H4 (cell line): ENCODE measurements around the gene SLC6A12. TPM values are rescaled to one million over a fixed set of nuclear protein-coding genes. Genes with fewer than 3 reads are reported as not detected.
A peak's percentile ranks its signal among the peaks of the same experiment; 100 is the strongest.

Experiments
- DNase-seq: peaks from one replicate; pipeline ENCODE4 v3.0.0-alpha.2; 2015; ENCODE audit warnings: low spot score
- total RNA-seq: library from RNA; depleted of rRNA; stranded (reverse); fragments of >200 nt; shearing (Covaris generic); gene quantifications from 2 replicates; pipeline ENCODE4 v1.2.3, GENCODE V29; 2014

Gene SLC6A12
- total RNA-seq, 1 experiment from 2014 or later, result 0.08 TPM

DNA sequence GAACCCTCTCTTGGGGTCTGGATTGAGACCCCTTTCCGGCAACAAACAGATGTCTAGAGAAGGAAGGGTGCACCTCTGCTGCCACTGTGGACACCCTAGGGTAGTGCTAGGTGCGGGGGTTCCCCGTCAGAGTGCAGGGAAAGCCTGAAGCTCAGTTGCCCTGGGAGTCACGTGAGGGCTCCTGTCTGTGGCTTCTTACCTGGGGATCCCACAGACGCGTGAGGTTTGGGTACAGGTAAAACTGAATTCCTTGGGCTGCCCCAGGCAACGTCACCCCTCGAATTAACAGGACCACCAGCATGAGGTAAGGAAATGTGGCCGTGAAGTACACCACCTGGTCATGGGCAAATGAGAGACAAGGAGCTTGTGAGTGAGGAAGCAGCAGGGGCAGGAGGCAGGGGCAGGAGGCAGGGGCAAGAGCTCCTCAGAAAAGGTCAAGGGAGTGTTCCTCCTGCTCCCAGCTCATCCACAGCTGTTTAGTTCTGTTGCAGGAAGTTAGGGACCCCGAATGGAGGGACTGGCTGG, 21.0 kb upstream of the SLC6A12 start:
- no peak for DNase-seq

DNA sequence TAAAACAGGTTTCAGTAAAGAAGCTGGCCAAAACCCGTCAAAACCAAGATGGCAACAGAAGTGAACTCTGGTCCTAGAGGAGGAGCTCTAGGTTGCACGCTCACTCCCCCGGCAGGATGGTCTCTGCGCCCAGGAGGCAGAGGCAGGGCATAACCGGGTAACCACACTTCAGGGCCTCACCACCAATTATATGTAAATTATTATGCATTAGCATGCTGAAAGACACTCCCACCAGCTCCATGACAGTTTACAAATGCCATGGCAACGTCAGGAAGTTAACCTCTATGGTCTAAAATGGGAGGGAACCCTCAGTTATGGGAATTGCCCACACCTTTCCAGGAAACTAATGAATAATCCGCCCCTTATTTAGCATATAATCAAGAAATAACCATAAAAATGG, 20.1 kb upstream of the SLC6A12 start:
- no peak for DNase-seq

DNA sequence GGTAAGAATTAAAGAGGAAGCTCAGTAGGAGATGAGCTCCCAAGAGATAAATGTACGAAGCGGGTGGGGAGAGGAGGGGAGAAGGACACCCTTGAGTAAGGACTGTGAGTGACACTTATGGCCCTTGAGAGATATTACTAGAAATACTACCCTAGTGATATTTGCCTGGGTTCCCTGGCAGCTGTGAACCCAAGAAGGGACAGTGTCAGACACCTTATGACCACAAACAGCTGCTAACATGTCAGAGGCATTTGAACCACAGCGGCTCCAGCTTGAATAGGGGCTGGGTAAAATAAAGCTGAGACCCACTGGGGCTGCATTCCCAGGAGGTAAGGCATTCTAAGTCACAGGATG, 19.6 kb upstream of the SLC6A12 start:
- no peak for DNase-seq

DNA sequence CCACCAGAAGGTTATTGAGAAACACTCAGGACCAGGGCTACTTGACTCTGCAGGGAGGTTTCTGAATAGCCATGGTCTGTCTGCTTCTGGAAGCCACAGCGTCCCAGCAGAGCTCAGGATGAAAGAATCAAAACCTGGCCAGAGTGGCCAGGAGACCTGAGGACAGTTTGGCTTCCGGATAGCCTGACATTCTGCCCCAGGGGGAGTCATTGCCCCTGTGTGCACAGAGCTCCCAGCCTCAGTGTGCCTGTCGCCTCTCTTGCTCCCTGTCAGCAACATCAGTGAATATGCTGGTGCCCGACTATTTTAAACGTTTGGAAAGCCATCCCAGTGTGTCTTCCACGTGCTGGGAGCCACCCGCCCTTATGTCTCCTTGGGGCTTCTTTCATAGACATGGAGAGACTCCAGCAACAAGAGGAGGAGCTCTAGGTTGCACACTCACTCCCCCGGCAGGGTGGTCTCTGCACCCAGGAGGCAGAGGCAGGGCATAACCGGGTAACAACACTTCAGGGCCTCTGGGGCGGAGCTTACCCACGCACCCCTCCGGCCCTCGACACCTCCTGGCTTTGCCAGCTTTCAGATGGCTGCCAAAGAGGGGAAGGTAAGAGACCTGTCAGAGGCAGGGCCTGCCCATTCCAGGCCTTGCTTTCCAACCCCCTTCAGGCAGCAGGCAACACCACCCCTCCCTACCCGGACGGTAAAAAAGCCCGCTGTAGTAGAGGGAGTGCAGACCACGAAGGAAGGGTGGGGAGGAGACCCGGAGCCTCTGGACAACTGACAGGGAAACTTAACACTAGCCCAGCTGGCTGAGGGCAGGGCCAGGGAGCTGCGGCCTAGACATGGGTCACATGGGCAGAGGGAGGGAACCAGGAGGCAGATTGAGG, 19.0 kb upstream of the SLC6A12 start:
- no peak for DNase-seq

DNA sequence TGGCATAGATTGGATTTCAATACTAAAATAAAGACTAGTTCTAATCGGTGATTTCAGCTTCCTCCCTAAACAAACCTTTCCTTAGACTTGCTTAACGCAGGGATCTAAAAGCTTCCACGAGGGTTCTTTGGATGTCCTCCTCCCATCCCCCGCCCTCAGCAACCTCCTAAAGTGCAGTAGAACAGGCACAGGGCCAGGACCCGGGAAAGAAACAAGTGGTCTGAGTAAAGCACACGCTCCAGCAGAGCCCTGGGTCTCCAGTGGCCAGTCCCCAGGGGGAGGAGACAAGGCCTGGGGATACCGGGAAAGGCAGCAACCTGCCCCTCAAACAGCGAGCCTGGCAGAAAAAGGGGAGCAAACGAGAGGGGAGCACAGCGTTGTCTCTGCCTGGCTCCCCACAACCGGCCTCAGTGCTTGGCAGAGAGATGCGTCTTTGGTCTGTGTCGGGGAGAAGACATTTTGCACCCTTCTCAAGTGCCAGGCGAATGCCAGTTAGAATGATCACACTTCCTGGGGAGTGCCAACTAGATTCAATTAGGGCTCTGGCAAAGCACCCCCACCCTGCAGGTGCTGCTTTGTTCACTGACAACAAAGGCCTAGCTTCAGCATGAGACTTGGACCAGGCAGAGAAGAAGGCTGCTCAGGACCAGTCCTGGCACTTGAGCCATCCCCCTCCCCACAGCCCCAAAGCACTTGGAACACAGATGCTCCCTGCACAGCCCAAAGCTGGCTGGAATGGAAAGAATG, 17.1 kb upstream of the SLC6A12 start:
- DNase-seq, result no peak

DNA sequence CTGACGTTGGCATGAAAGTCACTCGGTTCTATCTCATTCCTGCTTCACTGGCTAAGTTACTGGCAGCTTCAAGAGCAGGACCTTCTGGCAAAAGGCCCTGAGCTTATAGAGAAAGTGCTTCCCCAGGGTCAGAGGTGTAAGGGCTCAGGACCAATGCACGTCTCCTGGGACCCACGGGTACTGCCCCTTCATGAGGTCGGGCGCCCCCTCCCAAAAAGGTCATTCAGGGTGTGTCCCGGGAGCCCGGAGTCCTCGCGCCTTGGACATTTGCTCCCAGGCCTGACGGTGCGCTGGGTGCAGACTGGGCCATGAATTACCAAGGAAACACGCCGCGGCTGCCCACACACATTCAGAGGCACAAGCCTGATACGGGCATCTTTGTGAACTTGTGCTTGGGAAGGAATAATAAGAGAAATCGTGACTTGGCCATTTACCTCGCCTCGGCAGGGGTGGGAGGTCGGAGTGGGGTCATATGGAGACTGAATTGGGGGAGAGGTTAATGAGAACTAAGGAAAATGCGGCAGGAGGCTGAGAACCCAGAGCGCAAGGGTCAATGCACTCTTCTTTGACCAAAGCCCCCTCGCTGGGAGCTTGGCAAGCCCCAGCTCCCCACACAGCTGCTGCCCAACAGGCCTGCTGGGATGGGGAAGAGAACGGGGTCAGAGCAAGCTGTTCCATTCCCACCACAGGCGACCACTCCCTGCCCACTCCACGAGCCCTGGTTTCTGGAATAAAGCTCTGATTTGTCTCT, 15.7 kb upstream of the SLC6A12 start:
- no peak for DNase-seq

DNA sequence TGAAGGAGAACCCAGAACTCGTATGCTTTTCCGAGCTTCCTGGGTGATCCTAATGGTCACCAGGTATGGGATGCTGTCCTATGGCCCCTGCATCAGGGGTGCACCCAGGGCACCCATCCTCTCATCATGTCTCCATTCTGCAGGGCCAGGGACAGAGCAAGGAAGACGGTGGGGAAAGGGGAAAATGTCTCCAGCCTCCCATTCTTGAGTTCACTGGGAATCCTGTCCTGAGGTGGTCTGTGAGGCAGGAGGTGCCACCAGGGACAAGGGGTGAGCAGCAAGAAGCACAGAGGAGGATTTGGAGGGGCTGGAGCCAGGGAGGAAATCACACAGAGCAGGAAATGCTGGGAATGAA, 14.9 kb upstream of the SLC6A12 start:
- no peak for DNase-seq

DNA sequence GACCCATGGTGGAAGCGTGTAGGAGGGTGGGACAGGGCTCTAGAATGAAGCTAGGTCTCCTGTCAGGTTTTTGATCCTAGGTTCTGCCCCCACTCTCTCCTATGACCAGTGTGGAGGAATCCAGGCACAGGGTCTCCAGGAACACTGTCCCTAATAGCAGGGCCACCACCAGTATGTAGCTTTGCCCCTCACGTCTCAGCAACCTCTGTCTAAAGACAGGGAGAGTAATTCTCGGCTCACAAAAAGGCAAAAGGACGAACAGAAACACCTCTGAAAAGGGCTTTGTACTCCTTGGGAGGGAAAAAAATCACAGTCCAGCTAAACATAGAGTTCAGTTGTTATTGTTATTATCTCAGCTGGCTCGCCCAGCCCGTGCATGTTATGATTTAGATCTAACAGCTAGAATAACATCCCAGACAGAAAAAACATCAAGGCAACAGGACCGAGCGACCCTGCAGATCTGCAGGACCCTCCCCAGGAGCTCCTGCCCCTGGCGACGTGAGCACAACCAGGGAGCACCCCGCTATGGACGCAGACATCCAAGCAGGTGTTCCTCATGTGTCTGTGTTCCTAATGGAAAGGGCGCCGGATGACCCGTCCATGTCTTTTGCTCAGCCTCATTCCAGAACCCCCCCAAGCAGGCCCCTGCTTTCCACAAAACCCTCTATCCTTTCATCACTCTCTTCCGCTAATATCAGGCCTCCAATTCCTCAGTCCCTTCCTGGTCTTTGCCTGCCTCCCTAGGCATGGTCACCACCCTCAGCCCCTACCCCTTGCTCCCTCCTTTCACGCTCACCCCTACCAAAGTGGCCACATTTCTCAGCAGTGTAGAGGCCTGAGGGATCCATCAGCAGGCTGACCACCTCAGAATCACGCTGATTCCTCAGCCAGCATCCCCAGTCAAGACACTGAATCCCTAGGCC, 14.2 kb upstream of the SLC6A12 start:
- no peak for DNase-seq

DNA sequence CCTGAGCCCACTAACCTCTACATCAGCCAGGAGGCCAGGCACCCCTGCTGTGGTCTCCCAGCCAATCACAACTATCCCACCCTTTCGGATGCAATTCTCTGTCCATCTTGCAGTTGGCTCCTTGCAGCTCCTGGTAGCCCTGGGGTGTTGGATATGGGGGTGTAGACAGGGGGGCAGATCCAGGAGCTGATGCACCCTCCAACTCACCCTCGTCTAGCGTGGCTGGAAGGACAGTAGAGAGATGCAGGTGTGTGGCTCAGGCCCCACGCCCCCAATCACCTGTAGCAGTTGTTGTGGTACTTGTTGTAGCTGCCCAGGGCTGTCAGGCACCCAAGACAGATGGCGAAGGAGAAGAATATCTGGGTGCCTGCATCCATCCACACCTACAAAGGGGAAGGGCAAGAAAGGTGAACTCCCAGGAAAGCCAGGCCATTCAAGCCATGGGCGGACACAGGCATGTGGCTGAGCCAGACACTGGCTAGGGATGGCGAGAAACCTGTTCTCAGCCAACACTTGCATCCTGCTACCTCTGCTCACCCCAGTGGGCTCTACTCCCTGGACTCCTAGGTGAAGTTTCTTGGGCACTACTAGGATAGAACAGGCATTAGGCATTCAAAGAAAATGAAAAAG, 13.4 kb upstream of the SLC6A12 start:
- no peak for DNase-seq

DNA sequence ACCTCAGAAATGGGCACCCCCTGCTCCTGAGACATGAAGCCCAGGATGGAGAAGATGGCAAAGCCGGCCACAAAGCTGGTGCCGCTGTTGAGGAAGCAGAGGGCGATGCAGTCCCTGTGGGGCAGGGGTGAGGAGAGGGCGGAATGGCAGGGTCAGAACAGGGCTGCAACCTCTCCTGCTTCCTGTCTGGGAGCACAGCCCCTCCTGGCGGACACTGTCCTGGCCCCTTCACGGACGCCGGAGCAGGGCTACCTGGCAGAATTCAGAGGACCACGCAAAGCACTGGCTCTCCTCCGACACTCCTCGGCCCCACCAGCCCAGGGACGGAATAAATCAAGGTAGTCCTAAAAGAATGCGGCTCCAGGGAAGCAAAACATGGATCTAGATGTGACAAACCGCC, 12.4 kb upstream of the SLC6A12 start:
- no peak for DNase-seq

DNA sequence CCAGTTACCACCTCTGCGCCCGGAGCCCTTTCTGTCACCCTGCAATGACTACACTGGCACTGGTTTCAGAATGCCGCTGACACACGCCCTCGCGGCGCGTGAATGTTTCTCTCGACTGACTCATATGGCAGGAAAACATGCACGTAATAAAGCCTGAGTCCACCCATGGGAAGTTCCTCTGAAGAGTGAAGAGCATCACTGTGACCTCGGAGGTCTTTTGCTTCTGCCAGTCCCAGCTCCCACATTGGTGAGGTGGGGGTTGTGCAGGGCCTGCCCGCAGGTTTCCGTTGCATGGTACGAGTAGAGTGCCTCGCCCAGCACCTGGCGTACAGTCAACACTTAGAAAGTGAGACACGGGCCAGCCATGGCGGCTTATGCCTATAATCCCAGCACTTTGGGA, 11.1 kb upstream of the SLC6A12 start:
- no peak for DNase-seq

DNA sequence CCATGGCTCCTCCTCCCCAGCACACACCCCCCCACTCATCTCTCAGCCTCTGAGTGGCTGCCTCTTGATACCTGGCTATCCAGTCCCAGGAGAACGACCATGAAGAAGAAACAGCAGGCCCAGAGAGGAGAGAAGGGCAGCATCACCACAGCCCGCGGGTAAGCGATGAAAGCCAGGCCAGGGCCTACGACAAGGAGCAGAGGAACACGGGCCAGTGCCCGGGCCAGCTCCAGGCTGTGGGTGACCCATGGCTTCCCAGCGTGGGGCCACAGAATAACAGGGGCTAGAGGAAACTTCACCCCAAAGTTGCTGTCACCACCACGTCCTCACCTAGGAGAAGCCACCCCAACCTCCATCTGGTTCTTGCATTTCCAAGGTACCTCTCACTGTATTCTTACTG, 10.4 kb upstream of the SLC6A12 start:
- DNase-seq, result no peak

DNA sequence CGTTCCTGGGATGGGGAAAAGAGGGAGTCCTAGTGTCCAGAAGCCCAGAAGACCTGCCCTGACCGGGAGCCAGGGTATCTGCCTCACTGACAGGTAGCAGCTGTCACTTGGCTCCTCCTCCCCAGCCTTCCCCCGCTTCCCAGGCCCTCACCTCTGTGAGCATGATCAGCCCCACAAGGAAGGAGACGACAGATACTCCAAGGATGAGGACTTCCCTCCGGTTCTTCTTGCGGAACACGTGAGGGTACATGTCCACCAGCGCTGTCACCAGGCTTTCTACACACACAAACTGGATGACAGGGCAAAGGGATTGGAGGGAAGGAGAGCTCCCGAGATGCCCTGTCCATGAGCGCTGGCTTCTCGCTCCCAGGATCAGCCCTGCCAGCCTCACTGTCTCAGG, 9.9 kb upstream of the SLC6A12 start:
- DNase-seq, result no peak

DNA sequence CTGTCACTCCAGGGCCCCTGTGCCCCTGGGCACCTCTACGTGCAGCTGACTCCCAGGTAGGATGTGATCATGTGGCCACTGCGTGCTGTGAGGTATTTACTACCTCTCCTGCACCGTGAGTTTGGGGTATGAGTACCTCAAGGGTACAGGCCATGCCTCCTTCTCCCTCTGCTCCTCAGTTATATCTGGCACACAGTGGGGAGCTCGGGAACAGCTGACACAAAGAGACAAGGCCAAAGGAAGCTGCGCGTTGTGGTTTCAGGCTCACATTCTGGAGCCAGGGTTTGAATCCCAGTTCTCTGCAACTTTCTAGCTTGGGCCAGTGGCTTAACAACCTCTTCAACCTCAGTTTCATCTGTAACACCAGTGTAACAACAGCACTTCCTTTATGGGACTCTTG, 7.8 kb upstream of the SLC6A12 start:
- DNase-seq, result no peak

DNA sequence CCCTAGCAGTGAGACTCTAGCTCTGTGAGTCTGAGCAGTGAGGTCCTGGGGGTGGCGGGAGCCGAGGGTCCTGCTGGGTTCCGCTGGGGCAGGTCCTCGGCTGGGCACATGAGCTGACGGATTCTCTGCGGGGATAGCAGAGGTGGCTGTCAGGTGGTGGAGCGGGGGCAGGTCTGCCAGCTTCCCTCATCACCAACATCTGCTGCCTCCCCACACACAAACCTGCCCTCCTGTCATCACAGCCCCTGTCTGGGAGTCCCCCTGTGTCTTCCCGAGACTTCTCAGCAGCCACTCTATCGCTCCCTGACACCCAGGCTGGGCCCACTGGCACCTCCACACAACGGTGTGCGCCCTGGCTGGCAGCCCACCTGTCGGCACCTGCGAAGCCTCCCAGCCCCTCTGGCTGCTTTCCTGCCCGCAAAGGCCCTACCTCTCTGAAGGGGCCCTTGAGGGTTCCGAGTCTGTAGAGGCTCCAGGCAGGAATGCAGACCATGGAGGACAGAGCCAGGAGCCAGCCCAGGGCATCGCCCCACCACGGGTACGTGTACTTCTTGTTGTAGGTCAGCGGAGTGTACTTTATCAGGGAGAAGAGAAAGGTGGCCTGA, 7.1 kb upstream of the SLC6A12 start:
- no peak for DNase-seq

DNA sequence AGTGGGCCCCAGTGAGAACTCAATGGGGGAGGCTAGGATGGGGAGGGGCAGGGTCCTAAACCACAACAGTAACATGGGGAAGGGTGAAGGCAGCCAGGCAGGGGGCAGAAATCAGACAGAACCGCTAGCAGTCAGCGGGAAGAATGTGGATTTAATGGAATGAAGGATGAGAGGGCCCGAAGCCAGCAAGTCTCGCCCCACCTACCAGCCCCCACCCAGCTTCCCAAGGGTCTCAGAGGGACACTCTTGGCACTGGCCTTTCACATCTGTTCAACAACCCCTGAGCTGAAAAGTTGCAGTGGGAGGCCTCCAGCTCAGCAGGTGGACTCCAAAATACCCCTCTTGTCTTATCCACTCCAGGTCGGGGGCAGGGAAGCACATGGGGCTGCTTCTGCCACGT, 6.5 kb upstream of the SLC6A12 start:
- no peak for DNase-seq

DNA sequence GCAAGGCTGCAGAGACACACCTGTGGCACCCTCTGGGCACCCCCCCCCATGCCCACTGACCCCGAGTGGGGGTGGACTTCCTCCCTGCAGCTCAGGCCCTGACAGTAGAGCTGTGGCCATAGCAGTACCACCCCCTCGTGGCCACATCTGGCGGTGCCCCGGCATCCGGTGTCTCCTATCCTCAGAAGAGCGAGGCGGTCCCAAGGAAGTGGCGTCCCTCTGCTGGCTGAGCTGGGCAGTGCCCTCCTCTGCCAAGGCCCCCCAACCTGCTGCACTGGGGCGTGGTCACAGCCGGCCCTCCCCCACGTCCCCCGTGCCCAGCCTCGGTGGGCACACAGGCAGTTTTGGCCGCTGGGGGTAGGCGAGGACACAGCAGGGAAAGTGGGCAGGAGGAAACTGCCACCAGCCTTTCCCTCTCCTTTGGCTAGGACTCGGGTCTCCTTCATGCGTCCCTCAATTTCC, 6.0 kb upstream of the SLC6A12 start:
- DNase-seq, result peak; percentile 88

DNA sequence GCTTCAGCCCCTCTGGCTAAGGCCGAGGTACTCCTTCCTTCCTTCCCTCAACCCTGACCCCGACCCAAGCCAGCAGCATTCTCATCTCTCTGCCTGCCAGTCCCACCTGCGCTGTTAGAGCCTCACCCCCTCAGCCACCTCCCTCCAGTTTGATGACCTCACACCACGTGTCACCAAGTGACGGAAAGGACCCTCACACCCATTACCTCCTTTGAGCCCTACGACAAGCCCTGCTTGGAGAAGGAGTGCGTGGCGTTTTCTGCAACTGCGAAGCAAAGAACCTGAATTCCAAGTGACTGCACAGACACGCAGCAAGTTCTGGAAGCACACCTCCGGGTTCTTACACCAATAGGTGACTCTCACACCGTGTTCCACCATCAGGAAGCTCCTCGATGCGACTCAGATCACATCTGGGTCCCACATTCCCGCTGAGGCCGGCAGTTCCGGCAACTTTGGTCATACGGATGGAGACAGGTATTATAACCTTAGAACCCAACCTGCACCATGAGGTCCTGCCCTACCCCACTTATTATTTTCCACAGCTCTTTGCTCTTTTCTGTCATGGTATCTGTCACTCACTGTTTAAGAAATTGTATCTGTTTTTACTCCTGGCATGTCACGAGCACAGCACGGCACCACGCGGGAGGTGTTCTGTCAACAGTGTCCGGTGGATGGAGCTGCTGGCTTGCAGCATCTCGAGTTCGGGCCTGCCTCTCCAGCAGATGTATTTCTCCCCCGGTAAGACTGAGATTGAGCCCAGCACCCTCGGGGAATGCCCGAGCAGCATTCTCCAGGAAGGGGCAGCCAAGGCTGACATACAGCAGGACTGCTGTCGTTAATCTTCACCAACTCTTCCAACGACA, 5.0 kb upstream of the SLC6A12 start:
- DNase-seq, result no peak

DNA sequence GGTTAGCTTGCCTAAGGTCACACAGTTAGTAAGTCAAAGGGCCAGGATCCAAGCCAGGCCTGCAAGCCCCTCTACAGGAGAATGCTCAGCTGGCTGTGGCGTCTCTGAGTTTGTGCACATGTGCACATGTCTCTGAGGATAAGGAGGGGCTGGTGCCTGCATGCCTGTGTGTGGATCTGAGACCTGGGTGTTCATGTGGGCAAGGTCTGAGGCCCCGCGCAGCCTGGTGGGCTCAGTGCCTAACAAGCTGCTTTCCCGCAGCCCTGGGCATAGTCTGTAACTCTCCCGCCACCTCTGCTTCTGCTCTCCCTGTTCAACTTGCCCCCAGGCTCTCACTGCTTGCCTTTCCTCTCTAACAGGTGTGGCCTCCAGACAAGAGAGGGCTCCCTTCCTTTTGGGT, 4.3 kb upstream of the SLC6A12 start:
- DNase-seq, result no peak
